ENCODE measurements around the gene PWP1. TPM values are rescaled to one million over a fixed set of nuclear protein-coding genes. Genes with fewer than 3 reads are reported as not detected.

Gene PWP1
- total RNA-seq, 1 donor from 2014 or later, result 99.4 TPM

DNA sequence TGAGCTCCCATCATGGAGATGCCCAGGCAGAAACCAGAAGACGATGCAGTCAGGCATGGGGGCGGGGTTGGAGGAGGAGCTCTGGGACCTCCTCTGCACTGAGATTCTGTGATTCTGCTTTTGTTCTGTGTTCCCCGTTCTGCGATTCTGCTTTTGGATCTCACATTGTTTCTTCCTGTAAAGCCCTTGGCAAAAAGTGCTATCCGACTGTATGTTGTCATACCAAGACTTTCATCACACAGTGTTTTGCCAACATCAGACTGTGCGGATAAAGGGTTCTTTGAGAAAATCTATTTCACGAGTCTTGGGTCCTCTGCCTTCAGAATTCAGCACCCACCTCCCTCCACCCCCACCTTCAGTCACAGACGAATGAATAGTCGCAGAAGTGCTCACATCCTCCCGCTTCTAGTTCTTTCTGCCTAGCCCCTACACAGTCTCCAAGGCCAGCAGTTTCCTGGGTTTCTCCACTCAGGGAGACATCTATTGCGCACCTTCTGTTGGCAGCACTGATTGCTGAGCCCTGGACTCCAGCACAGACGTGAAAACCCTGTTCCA is 24.7 kb upstream of the PWP1 start:
- TF ChIP-seq, protein P1, sequence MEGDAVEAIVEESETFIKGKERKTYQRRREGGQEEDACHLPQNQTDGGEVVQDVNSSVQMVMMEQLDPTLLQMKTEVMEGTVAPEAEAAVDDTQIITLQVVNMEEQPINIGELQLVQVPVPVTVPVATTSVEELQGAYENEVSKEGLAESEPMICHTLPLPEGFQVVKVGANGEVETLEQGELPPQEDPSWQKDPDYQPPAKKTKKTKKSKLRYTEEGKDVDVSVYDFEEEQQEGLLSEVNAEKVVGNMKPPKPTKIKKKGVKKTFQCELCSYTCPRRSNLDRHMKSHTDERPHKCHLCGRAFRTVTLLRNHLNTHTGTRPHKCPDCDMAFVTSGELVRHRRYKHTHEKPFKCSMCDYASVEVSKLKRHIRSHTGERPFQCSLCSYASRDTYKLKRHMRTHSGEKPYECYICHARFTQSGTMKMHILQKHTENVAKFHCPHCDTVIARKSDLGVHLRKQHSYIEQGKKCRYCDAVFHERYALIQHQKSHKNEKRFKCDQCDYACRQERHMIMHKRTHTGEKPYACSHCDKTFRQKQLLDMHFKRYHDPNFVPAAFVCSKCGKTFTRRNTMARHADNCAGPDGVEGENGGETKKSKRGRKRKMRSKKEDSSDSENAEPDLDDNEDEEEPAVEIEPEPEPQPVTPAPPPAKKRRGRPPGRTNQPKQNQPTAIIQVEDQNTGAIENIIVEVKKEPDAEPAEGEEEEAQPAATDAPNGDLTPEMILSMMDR (IDR thresholded peaks at IDR 0.05; ENCODE audit: insufficient read depth, low read length, poor library complexity, severe bottlenecking), result no peak
- no peaks in the 10 kb centered on the region for H3K27me3 ChIP-seq (ENCODE audit: control insufficient read depth, insufficient read depth, low read length)
- no peaks in the 10 kb centered on the region for H3K36me3 ChIP-seq (ENCODE audit: control insufficient read depth, insufficient read depth, low read length)
- no peak for DNase-seq (ENCODE audit: low read depth)
- H3K4me3 ChIP-seq (ENCODE audit: low read depth, low read length), result no peak overlapping the region

DNA sequence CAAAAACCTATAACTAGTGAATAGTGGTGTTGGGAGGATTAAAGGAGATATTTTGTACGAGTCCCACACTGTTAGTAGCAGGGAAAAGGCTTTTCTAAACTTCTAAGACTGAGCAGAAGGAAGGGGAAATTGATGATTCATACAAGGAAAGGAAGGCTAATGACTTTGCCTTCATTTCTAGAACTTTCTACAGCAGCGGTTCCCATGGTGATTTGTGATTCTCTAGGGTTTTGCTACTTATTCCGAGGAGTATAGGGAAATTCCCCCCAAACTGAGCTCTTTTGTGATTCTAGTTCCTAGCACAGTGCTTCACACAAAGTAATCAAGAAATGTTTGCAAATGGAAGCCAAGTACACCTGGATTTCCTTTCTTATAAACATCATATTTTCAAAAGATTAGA is 23.8 kb upstream of the PWP1 start:
- DNase-seq (ENCODE audit: low read depth), result no peak
- Histone ChIP-seq H3K36me3 (ENCODE audit: control insufficient read depth, insufficient read depth, low read length) (no peaks in the 10 kb centered on the region), H3K27me3 (ENCODE audit: control insufficient read depth, insufficient read depth, low read length) (no peaks in the 10 kb centered on the region), H3K4me3 (ENCODE audit: low read depth, low read length) (no peak overlapping the region)
- TF ChIP-seq, protein P1 (IDR thresholded peaks at IDR 0.05; ENCODE audit: insufficient read depth, low read length, poor library complexity, severe bottlenecking), result no peak

DNA sequence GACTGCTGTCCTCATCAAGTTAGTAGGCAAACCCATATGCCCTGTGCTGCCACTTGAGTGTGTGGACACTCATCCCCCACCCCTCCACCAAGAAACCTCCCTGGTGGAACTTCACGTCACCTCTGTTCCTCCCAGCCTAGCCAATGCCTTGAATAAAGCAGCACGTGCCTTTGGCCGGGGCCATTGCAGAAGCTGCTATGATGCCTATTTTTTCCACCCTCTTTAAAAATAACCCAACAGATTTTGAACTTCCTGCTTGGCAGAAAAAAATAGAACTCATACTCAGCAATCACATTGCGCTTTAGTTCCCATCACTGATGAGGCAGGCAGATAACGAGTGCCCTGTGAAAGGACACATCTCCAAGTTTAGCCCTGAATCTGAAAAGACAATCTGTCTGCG is 23.1 kb upstream of the PWP1 start:
- Histone ChIP-seq H3K27me3 (ENCODE audit: control insufficient read depth, insufficient read depth, low read length) (no peaks in the 10 kb centered on the region), H3K4me3 (ENCODE audit: low read depth, low read length) (no peak overlapping the region), H3K36me3 (ENCODE audit: control insufficient read depth, insufficient read depth, low read length) (no peaks in the 10 kb centered on the region)
- DNase-seq (ENCODE audit: low read depth), result no peak
- TF ChIP-seq, protein P1 (IDR thresholded peaks at IDR 0.05; ENCODE audit: insufficient read depth, low read length, poor library complexity, severe bottlenecking), result no peak

DNA sequence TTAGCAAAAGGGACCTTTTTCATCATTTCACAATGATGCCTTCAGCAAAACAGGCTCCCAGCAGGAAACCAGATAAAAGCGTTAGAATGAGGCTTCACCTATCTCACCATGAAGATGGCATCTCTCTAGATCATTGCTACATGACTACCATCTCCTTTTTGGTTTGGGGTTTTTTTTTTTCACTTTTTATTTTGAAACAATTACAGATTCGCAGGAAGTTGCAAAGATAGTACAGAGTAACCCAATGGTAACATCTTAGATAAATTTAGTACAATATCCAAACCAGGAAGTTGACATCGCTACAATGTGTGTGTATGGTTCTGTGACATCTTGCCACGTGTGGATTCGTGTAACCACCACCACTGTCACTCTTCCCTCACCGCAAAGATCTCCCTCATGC is 22.3 kb upstream of the PWP1 start:
- TF ChIP-seq, protein P1 (IDR thresholded peaks at IDR 0.05; ENCODE audit: insufficient read depth, low read length, poor library complexity, severe bottlenecking), result no peak
- no peak for DNase-seq (ENCODE audit: low read depth)
- Histone ChIP-seq H3K4me3 (ENCODE audit: low read depth, low read length) (no peak overlapping the region), H3K36me3 (ENCODE audit: control insufficient read depth, insufficient read depth, low read length) (no peaks in the 10 kb centered on the region), H3K27me3 (ENCODE audit: control insufficient read depth, insufficient read depth, low read length) (no peaks in the 10 kb centered on the region)

DNA sequence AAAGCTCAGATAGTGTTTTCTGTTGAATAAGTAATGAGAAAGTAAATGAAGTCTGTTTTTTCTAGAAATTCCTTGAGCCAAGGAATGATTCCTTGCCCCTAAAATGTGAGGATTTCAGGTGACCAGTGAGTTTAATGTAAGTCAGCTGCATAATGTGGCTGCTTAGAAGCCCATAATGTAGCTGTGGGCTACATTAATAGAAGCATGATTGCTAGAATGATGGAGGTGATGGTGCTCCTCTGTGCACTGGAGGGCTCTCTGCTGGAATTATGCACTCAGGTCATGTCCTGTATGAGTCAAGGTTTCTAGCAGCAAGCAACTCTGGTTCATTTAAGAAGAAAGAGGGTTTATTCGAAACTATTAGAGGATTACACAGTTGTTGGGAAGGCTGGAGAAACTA is 19.6 kb upstream of the PWP1 start:
- no peak for DNase-seq (ENCODE audit: low read depth)
- Histone ChIP-seq H3K4me3 (ENCODE audit: low read depth, low read length) (no peak overlapping the region), H3K36me3 (ENCODE audit: control insufficient read depth, insufficient read depth, low read length) (no peaks in the 10 kb centered on the region), H3K27me3 (ENCODE audit: control insufficient read depth, insufficient read depth, low read length) (peaks cover 8% of the 10 kb centered on the region)
- TF ChIP-seq, protein P1 (IDR thresholded peaks at IDR 0.05; ENCODE audit: insufficient read depth, low read length, poor library complexity, severe bottlenecking), result no peak

DNA sequence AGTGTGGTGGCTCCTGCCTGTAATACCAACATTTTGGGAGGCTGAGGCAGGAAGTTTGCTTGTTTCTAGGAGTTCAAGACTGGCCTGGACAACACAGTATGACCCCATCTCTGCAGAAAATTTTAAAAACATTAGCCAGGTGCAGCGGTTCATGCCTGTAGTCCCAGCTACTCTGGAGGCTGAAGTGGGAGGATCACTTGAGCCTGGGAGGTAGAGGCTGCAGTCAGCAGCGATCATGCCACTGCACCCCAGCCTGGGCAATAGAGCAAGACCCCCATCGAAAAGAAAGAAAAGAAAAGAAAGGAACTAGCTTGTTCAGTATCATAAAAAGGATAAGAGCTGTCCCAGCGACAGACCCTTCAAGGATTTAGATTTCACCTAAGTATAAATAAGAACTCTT is 18.1 kb upstream of the PWP1 start:
- TF ChIP-seq, protein P1 (IDR thresholded peaks at IDR 0.05; ENCODE audit: insufficient read depth, low read length, poor library complexity, severe bottlenecking), result no peak
- H3K27me3 ChIP-seq (ENCODE audit: control insufficient read depth, insufficient read depth, low read length), result peaks cover 11% of the 10 kb centered on the region
- DNase-seq (ENCODE audit: low read depth), result no peak

More for the DNA sequence above, 18.1 kb upstream of the PWP1 start:
- no peaks in the 10 kb centered on the region for H3K36me3 ChIP-seq (ENCODE audit: control insufficient read depth, insufficient read depth, low read length)
- H3K4me3 ChIP-seq (ENCODE audit: low read depth, low read length), result no peak overlapping the region
